SJSA1 (cell line): ENCODE data around the gene CYP2A6. TPM values are rescaled to one million over a fixed set of nuclear protein-coding genes. Genes with fewer than 3 reads are reported as not detected.

Source experiments
- DNase-seq, 2 experiments: peaks; one replicate each; pipeline ENCODE4 v3.0.0-alpha.2; 2015 to 2020; ENCODE audit warnings: low spot score in 2 of 2, low read depth in 1 of 2
- H3K27ac ChIP-seq: fragments of 250-450 bp; sonication (Bioruptor Pico); 2 replicates; pipeline ENCODE4 v1.5.1; 2020; ENCODE audit warnings: mild to moderate bottlenecking, moderate library complexity
- H3K27me3 ChIP-seq: fragments of 250-450 bp; sonication (Bioruptor Pico); replicated peaks from 2 replicates; pipeline ENCODE4 v1.5.1; 2020; ENCODE audit warnings: mild to moderate bottlenecking, moderate library complexity
- H3K36me3 ChIP-seq: fragments of 250-450 bp; sonication (Bioruptor Pico); 2 replicates; pipeline ENCODE4 v1.5.1; 2020; ENCODE audit warnings: mild to moderate bottlenecking
- H3K4me1 ChIP-seq: fragments of 250-450 bp; sonication (Bioruptor Pico); replicated peaks from 2 replicates; pipeline ENCODE4 v1.6.1; 2021; ENCODE audit warnings: mild to moderate bottlenecking
- H3K4me3 ChIP-seq: fragments of 250-450 bp; sonication (Bioruptor Pico); 2 replicates; pipeline ENCODE4 v1.5.1; 2020; ENCODE audit warnings: mild to moderate bottlenecking
- H3K9me3 ChIP-seq: fragments of 250-450 bp; sonication (Bioruptor Pico); replicated peaks from 2 replicates; pipeline ENCODE4 v1.5.1; 2020; ENCODE audit warnings: mild to moderate bottlenecking
- total RNA-seq: library from RNA; depleted of rRNA; stranded (reverse); fragments of >200 nt; shearing (Covaris generic); gene quantifications from 2 replicates; pipeline ENCODE4 v1.2.3, GENCODE V29; 2014; rRNA removed

The CYP2A6 gene
- total RNA-seq, 1 experiment from 2014 or later = not detected

DNA sequence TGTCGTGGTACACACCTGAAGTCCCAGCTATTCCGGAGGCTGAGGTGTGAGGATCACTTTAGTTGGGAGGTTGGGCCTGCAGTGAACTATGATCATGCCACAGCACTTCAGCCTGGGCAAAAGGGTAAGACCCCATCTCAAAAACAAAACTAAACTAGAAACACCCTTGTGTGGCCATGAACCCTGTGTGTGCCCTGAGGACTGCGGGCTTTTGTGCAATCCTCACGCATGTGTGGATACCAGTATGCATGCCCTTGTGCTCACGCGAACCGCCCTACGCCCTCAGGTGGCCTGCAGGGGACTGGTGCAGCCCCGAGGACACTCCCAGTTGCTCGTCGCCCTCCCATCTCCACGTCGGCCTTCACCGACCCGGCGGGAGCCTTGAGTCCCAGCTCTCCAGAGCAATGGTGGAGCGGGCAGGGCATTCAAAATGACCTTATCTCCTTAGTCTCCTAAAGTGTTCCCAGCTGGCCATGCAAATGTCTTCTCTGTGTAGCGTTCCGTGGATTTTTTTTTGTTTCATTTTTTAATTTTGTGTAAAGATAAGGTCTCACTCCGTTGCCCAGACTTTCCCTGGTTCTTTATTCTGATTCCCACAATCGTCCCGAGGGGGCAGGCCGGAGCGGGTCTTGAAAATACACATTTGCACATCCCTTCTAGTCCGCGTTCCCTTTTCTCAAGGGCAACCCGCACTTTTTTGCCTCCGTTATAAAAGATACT lies 52.1 kb downstream of the CYP2A6 start:
- no peaks in the 10 kb centered on the region for H3K9me3 ChIP-seq
- H3K36me3 ChIP-seq = peaks cover 31% of the 10 kb centered on the region
- H3K4me1 ChIP-seq = peaks cover 25% of the 10 kb centered on the region
- H3K27ac ChIP-seq = peak overlapping the region; percentile 4
- peak overlapping the region; percentile 85 for H3K4me3 ChIP-seq
- no peaks in the 10 kb centered on the region for H3K27me3 ChIP-seq
- DNase-seq = peak in 1 of 2 experiments; percentile 79

DNA sequence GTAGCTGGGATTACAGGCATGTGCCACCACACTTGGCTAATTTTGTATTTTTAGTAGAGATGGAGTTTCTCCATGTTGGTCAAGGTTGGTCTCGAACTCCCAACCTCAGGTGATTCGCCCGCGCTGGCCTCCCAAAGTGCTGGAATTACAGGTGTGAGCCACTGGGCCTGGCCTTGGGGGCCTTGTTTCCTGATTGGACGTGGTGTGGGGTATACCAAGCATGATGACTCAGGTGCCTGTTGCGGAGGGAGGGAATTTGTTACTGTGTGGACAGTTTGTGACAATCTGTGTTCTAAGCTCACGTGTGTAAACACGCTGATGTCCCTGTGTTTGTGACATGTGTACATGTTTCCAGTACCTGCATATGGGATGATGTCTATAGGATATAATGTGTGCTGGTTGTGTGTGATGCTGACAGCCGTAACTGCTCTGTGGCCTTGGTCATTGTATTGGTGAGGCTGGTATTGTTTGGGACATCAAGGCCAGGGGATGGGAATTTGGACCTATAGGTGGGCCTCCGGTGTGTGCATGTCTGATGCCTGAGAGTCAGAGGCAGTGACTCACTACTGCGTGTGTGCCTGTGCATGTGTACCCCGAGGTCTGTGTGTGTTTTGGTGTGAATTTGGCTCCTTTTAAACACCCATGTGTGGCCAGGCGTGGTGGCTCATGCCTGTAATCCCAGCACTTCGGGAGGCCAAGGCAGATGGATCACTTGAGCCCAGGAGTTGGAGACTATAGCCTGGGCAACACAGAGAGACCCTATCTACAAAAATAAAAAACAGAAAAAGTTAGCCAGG lies 52.9 kb downstream of the CYP2A6 start:
- DNase-seq = no peak
- Histone ChIP-seq H3K4me1 (peaks cover 25% of the 10 kb centered on the region), H3K9me3 (no peaks in the 10 kb centered on the region), H3K27ac (no peak overlapping the region), H3K36me3 (peaks cover 25% of the 10 kb centered on the region), H3K27me3 (no peaks in the 10 kb centered on the region), H3K4me3 (peak overlapping the region; percentile 85)

Other genes starting within 250 kb of the CYP2A6 start
- gene LTBP4, start 249.1 kb downstream of the CYP2A6 start, total RNA-seq = 16.5 and 23.7 TPM in 2 replicates
- gene NUMBL, start 159.8 kb downstream of the CYP2A6 start, total RNA-seq = 14.7 and 28.6 TPM in 2 replicates
- 29.2 and 83.7 TPM in 2 replicates for gene COQ8B, start 133.6 kb downstream of the CYP2A6 start, total RNA-seq
- 5.4 and 5.7 TPM in 2 replicates for gene ITPKC, start 133.3 kb downstream of the CYP2A6 start, total RNA-seq
- gene ACTMAP, start 100.0 kb downstream of the CYP2A6 start, total RNA-seq = 0.25 and 0.39 TPM in 2 replicates
- 61.4 and 80.2 TPM in 2 replicates for gene SNRPA, start 99.2 kb downstream of the CYP2A6 start, total RNA-seq
- gene MIA, start 74.9 kb downstream of the CYP2A6 start, total RNA-seq = not detected in 2 replicates
- 21.4 and 28.5 TPM in 2 replicates for gene RAB4B, start 72.2 kb downstream of the CYP2A6 start, total RNA-seq
- 71.0 and 82.8 TPM in 2 replicates for gene EGLN2, start 51.3 kb downstream of the CYP2A6 start, total RNA-seq
- gene CYP2A7, start 31.8 kb upstream of the CYP2A6 start, total RNA-seq = not detected in 2 replicates
- not detected in 2 replicates for gene CYP2B6, start 140.8 kb upstream of the CYP2A6 start, total RNA-seq
- gene CYP2A13, start 238.0 kb upstream of the CYP2A6 start, total RNA-seq = not detected in 2 replicates